AG09309 (cell line): Measurements from ENCODE around the gene CHD6.

ENCODE experiments used
- DNase-seq: peaks from one replicate; pipeline ENCODE4 v3.0.0-alpha.2; 2010; ENCODE audit warnings: low read depth
- H3K4me3 ChIP-seq: 2 replicates; pipeline ENCODE4 v1.5.1; 2011; ENCODE audit warnings: mild to moderate bottlenecking, low read depth, low read length, moderate library complexity; ENCODE audit not compliant: control insufficient read depth
- TF ChIP-seq, protein P1 (sequence below): IDR thresholded peaks from 2 replicates; pipeline ENCODE4 v1.5.1; 2011; ENCODE audit warnings: mild to moderate bottlenecking, low read depth, low read length, inconsistent platforms; ENCODE audit not compliant: insufficient read depth, control insufficient read depth; ENCODE audit errors: missing control alignments

The CHD6 gene

DNA sequence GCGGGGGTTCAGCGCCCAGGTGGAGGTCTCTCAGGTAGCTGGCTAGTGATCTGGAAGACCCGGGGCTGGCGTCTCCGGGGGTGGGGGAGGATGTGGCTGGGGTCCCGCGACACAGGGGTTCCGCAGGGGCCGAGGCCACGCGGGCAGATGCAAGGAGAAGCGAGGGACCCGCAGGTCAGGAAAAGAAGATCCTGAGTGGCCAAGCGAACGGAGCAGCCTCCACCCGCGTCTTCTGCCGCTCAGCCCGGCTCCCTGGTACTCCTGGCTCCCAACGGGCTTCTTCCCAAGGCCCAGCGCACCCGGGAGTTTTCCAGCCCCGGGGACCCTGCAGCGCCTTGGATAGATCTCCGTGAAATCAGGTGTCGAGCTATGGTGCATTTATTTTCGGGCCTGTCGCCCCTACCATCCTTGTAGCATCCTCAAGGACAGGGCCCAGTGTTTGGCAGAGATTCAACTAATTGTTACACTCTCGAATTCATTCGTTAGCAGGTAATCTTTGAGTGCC, 682 bp upstream of the CHD6 start:
- DNase-seq, result no peak
- peak overlapping the region; percentile 87 for H3K4me3 ChIP-seq
- TF ChIP-seq, protein P1, sequence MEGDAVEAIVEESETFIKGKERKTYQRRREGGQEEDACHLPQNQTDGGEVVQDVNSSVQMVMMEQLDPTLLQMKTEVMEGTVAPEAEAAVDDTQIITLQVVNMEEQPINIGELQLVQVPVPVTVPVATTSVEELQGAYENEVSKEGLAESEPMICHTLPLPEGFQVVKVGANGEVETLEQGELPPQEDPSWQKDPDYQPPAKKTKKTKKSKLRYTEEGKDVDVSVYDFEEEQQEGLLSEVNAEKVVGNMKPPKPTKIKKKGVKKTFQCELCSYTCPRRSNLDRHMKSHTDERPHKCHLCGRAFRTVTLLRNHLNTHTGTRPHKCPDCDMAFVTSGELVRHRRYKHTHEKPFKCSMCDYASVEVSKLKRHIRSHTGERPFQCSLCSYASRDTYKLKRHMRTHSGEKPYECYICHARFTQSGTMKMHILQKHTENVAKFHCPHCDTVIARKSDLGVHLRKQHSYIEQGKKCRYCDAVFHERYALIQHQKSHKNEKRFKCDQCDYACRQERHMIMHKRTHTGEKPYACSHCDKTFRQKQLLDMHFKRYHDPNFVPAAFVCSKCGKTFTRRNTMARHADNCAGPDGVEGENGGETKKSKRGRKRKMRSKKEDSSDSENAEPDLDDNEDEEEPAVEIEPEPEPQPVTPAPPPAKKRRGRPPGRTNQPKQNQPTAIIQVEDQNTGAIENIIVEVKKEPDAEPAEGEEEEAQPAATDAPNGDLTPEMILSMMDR, result no peak

DNA sequence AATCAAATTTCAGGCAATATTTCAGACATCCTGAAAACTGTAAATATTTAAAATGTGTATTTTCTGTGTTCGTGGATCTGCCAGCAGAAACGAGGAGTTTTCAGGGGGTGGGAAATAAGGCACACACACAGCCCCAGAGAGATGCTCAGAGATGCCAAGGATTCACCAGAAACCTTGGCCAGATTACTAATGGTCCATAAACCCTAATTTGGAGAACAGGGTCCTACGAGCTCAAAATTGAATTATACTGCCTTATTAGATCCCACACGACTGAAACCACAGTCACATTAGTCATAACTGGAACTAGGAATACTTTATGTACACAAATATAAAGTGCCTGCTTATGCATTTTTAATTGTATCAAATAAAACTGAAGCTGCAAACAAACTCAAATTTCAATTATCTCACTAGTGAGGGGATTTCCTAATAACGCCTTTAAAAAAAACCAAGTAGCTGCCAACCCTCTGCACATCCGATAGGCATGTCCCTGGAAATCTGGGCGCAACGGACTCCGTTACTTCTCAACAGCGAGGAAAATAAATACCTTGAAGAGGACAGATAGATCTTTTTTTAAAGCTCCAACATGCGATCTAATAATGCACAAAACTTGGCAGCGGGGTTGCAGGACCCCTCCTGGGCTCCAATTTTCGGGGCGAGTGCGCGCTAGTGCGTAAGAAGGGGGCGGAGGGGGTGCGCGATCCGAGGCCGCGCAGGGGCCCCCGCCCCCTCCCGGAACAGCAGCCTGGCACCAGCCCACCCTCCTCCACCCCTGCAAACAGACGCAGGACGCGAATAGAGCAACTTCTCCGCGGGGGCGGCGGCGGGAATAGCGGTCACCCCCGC, 897 bp downstream of the CHD6 start:
- peak overlapping the region; percentile 87 for H3K4me3 ChIP-seq
- DNase-seq, result no peak
- TF ChIP-seq, protein P1, result no peak

DNA sequence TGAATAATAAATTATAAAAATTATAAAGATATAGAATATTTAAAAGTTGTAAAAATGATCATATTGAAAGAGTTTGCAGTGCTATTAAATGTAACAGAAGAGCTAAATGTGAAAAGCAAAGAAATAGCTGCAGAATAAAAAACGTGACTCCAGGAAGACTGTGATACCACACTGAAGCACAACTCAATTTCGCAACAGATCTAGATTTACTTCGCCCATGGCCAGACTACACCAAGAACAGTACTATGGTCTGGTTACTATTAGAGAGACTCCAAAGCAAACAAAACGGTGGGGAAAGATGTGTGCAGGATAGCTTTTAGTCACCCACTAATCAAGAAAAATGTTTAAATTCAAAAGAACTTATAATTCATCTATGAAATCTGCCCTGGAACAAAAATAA, 1.9 kb downstream of the CHD6 start:
- DNase-seq, result peak; percentile 16
- H3K4me3 ChIP-seq, result no peak overlapping the region
- TF ChIP-seq, protein P1, result no peak

DNA sequence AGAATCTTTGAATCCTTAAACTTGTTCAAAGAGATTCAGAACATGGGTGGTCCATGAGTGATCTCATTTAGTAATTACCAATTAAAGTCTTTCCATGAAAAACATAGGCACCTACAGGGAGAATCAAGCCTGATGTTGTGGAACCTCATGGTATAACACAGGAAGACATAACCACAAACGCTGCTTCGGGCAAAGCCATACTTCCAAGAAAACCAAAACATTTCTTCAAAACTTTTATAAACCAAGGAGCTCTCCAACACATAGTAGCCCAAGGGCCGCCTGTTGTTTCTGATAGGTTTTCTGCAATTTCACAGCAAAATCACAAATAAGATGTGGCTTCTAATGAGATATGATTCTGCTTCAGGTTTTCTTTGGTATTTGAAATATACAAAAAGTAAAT, 2.5 kb downstream of the CHD6 start:
- TF ChIP-seq, protein P1, result no peak
- no peak for DNase-seq
- no peak overlapping the region for H3K4me3 ChIP-seq

DNA sequence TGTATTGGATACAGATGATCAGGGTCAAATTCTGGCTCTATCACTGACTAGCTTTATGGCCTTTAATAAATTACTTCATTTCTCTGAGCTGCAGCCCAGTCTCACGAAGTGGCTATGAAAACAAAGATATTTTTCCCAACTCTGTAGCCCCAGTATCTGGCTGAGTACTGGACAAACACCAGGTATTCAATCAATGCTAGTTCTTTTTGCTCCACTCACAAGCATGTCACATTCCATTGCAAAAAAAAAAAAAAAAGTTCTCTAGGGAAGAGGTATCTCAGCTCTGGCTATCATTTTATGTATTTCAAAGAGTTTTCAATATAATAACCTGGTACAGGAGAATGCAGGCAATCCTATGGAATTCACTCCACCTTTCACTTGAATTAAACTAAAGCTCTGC, 3.1 kb downstream of the CHD6 start:
- no peak for DNase-seq
- TF ChIP-seq, protein P1, result no peak
- no peak overlapping the region for H3K4me3 ChIP-seq

DNA sequence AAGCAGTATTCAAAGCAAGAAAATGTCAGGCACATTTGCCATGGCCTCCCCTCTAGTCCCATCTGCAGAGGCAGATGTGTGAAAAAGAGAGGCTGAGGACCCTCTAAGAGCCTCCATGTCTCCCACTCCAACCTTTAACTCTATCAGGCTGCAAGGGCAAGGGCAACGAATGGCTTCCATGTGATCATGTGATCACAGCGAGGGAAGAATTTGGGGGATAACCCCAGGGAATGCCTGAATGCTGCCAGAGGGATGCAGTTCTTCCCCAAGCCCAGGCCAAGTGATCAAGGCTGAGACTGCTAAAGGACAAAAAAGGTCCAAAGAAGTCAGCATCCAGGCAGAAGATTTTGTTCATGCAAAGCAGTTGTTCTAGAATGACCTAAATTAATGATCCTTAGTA, 4.9 kb downstream of the CHD6 start:
- no peak overlapping the region for H3K4me3 ChIP-seq
- TF ChIP-seq, protein P1, result no peak
- no peak for DNase-seq
